Measurements from ENCODE around the gene ZNF627. TPM values are rescaled to one million over a fixed set of nuclear protein-coding genes. Genes with fewer than 3 reads are reported as not detected.
A peak's percentile ranks its signal among the peaks of the same experiment; 100 is the strongest.

ZNF627 gene
- total and polyA plus RNA-seq, 12 donors: 3.8 to 16.6 (median 10.3) TPM

DNA sequence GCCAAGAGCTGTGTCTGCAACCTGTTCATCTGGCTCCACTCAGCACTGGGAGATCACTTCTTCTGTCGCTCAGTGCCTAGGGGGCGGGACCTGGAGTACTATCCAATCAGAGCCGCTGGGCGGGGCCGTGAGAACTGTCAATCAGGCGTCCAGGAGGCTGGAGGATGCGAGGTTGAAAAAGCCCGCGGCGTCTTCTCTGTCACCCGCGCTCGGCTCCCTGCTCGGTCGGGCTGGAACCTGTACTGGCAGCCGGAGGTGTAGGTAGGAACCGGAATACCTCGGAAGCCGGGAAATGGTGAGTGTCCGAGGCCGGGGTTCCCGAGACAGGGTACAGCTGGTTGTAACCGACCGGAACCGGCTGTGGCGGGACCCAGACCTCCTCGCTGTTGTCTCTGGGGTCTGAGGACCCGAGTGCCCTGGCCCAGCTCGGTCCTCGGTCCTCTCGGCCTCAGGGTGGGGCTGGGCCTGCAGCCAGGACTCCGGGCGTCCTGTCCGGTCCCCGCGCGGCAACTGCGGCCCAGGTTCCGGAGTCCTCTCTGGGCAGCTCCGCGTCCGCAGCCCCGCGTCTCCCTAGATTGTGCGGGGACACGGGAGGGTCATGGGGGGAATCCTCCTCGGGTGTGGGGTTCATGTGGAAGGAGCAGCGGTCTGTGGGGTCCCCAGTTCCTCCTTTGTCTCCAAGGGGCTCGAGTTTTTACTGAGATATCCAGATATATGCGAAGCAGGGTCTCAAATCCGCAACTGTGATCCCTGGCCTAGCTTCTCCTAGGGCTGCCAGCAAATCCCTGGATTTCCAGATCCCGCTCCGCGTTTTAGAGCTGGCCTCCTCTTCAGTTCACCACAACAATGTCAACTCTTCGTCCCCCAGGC is 42.6 kb downstream of the ZNF627 start:
- H3K4me1 ChIP-seq (replicated peaks in 1 of 2): peaks cover 0 to 3% of the 10 kb centered on the region in 2 donors
- peak; percentile 95 to 99 (median 98) for DNase-seq
- intact Hi-C loops (cut with DNase I): no loop called here
- H3K36me3 ChIP-seq (replicated peaks in 1 of 2): no peaks in the 10 kb centered on the region
- no peaks in the 10 kb centered on the region for H3K9me3 ChIP-seq (replicated peaks in 1 of 3)
- peak overlapping the region in 3 of 4 donors; percentile 40 to 55 (median 46) for H3K4me3 ChIP-seq
- WGBS, 4 donors: 0 to 1% (median 1%) methylated on average over 11 to 55 of the region's 55 CpGs
- H3K27me3 ChIP-seq: no peaks in the 10 kb centered on the region
- peak overlapping the region in 2 of 5 donors; percentile 13 to 58 for H3K27ac ChIP-seq
- TF ChIP-seq, protein P1, sequence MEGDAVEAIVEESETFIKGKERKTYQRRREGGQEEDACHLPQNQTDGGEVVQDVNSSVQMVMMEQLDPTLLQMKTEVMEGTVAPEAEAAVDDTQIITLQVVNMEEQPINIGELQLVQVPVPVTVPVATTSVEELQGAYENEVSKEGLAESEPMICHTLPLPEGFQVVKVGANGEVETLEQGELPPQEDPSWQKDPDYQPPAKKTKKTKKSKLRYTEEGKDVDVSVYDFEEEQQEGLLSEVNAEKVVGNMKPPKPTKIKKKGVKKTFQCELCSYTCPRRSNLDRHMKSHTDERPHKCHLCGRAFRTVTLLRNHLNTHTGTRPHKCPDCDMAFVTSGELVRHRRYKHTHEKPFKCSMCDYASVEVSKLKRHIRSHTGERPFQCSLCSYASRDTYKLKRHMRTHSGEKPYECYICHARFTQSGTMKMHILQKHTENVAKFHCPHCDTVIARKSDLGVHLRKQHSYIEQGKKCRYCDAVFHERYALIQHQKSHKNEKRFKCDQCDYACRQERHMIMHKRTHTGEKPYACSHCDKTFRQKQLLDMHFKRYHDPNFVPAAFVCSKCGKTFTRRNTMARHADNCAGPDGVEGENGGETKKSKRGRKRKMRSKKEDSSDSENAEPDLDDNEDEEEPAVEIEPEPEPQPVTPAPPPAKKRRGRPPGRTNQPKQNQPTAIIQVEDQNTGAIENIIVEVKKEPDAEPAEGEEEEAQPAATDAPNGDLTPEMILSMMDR (IDR thresholded peaks at IDR 0.05): no peak
- TF ChIP-seq POLR2A (IDR thresholded peaks at IDR 0.05): no peak

DNA sequence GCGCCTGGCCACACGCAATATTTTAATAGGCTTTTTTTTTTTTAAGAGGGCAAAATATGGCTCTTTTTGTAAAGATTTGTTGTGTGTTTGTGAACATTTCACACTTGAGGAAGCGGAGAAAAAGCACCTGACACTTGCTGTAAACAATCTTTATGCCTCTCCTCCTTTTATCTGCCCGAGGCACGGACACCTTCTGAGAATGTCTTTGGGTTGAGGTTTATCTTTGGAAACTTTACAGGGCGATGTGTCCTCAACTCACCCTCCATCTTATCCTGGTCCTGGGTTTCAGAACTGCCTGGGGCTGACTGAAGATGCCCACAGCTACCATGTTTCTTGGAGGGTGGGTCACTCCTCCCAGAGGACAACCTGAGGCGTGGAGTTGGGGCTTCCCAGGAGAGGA is 44.0 kb downstream of the ZNF627 start:
- intact Hi-C loops (cut with DNase I): no loop called here
- Histone ChIP-seq H3K4me3 (no peak overlapping the region), H3K4me1 (replicated peaks in 1 of 2) (peaks cover 0 to 3% of the 10 kb centered on the region in 2 donors), H3K36me3 (replicated peaks in 1 of 2) (no peaks in the 10 kb centered on the region), H3K27me3 (no peaks in the 10 kb centered on the region), H3K27ac (no peak overlapping the region), H3K9me3 (replicated peaks in 1 of 3) (no peaks in the 10 kb centered on the region)
- 91 to 97% (median 93%) methylated on average over 6 to 7 of the region's 7 CpGs for WGBS, 4 donors
- no peak for TF ChIP-seq POLR2A (IDR thresholded peaks at IDR 0.05)
- TF ChIP-seq, protein P1 (IDR thresholded peaks at IDR 0.05): no peak
- DNase-seq: no peak

DNA sequence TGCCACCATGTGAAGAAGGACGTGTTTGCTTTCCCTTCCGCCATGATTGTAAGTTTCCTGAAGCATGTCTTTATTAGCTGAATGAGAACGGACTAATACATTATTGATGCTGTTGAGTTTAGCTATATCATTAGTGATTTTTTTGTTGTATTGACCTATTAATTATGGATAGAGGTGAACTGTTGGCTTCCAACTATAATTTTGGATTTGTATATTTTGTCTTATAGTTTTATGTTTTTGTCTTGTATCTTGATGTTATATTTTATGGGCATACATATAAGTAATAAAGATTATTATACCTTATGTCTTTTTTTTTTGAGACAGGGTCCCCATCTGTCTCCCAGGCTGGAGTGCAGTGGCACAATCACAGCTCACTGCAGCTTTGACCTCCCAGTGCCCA is 45.6 kb downstream of the ZNF627 start:
- TF ChIP-seq, protein P1 (IDR thresholded peaks at IDR 0.05): no peak
- TF ChIP-seq POLR2A (IDR thresholded peaks at IDR 0.05): no peak
- intact Hi-C loops (cut with DNase I): no loop called here
- DNase-seq: no peak
- no peaks in the 10 kb centered on the region for H3K9me3 ChIP-seq (replicated peaks in 1 of 3)
- H3K4me3 ChIP-seq: no peak overlapping the region
- H3K27me3 ChIP-seq: no peaks in the 10 kb centered on the region
- H3K36me3 ChIP-seq (replicated peaks in 1 of 2): no peaks in the 10 kb centered on the region
- H3K4me1 ChIP-seq (replicated peaks in 1 of 2): peaks cover 0 to 3% of the 10 kb centered on the region in 2 donors
- H3K27ac ChIP-seq: no peak overlapping the region
- 91 to 95% (median 93%) methylated on average over 3 of the region's 3 CpGs for WGBS, 4 donors

DNA sequence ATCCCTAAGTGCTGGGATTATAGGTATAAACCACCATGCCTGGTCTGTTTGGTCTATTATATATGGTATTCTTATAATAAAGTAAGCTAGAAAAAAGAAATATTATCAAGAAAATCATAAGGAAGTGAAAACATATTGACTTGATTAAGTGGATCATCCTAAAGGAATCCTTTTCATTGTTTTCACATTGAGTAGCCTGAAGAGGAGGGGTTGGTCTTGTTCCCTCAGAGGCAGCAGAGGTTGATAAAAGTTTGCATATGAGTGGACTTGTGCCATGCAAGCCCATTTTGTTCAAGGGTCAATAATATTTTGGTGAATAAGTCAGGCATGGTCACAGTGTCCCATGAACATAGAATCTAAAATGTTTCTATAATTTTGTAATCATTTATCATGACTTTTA is 52.7 kb downstream of the ZNF627 start:
- Histone ChIP-seq H3K36me3 (replicated peaks in 1 of 2) (no peaks in the 10 kb centered on the region), H3K4me3 (no peak overlapping the region), H3K4me1 (replicated peaks in 1 of 2) (no peaks in the 10 kb centered on the region), H3K27ac (no peak overlapping the region), H3K27me3 (no peaks in the 10 kb centered on the region), H3K9me3 (replicated peaks in 1 of 3) (peaks cover 0 to 23% (median 0%) of the 10 kb centered on the region in 3 donors)
- DNase-seq: no peak
- TF ChIP-seq, protein P1 (IDR thresholded peaks at IDR 0.05): no peak
- TF ChIP-seq POLR2A (IDR thresholded peaks at IDR 0.05): no peak
- intact Hi-C loops (cut with DNase I): no loop called here
